Measurements from ENCODE around the gene SLC22A25. TPM values are rescaled to one million over a fixed set of nuclear protein-coding genes. Genes with fewer than 3 reads are reported as not detected.

SLC22A25 gene
- polyA plus RNA-seq, 1 of the 3 experiments (the other 2 are of a cell fraction) = not detected

DNA sequence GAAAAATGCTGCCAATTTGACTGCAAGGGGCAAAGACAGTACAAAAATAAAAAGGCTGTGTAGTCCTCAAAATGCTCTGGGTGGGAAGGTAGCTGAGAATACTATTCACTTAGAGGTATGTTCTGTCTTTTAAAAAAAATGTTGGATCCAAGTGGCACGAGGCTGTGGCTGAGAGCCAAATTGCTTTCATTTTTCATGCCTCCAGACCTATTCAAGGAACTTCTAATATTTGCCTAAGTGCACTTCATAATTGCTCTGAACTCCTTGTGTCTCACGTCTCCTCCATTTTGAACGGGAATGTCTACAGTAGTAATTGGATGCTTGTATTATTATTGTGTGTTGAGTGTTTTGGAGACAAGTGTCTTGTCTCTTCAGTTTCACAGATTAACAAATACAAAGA lies 19.1 kb upstream of the SLC22A25 start:
- POLR2A ChIA-PET = no interaction called here
- Histone ChIP-seq H3K4me3 (ENCODE audit: low read depth in 2 of 2, low read length in 1 of 2) (no peak overlapping the region), H3K4me1 (ENCODE audit: control insufficient read depth in 1 of 2, insufficient read depth in 2 of 2, low read depth in 1 of 2, low read length in 1 of 2) (no peaks in the 10 kb centered on the region), H3F3A (replicated peaks; ENCODE audit: insufficient read depth) (no peaks in the 10 kb centered on the region), H4K20me1 (ENCODE audit: insufficient read depth) (no peaks in the 10 kb centered on the region), H3K9ac (no peak overlapping the region), H3K27ac (ENCODE audit: low read depth in 2 of 2, low read length in 1 of 2) (no peak overlapping the region), H3K27me3 (ENCODE audit: insufficient read depth) (no peaks in the 10 kb centered on the region), H2AFZ (ENCODE audit: low read depth) (no peak overlapping the region), H3K79me2 (ENCODE audit: insufficient read depth) (no peaks in the 10 kb centered on the region), H3K9me3 (no peaks in the 10 kb centered on the region), H3K36me3 (replicated peaks in 1 of 2; ENCODE audit: control insufficient read depth in 1 of 2, insufficient read depth in 2 of 2, low read length in 1 of 2) (no peaks in the 10 kb centered on the region), H3K9me2 (no peaks in the 10 kb centered on the region), H3K4me2 (no peak overlapping the region)
- TF ChIP-seq RFX5 (IDR thresholded peaks at IDR 0.05; ENCODE audit: low read length) = no peak
- TF ChIP-seq RAD21 (IDR thresholded peaks at IDR 0.05; ENCODE audit: low read length) = no peak
- TF ChIP-seq, protein P1, sequence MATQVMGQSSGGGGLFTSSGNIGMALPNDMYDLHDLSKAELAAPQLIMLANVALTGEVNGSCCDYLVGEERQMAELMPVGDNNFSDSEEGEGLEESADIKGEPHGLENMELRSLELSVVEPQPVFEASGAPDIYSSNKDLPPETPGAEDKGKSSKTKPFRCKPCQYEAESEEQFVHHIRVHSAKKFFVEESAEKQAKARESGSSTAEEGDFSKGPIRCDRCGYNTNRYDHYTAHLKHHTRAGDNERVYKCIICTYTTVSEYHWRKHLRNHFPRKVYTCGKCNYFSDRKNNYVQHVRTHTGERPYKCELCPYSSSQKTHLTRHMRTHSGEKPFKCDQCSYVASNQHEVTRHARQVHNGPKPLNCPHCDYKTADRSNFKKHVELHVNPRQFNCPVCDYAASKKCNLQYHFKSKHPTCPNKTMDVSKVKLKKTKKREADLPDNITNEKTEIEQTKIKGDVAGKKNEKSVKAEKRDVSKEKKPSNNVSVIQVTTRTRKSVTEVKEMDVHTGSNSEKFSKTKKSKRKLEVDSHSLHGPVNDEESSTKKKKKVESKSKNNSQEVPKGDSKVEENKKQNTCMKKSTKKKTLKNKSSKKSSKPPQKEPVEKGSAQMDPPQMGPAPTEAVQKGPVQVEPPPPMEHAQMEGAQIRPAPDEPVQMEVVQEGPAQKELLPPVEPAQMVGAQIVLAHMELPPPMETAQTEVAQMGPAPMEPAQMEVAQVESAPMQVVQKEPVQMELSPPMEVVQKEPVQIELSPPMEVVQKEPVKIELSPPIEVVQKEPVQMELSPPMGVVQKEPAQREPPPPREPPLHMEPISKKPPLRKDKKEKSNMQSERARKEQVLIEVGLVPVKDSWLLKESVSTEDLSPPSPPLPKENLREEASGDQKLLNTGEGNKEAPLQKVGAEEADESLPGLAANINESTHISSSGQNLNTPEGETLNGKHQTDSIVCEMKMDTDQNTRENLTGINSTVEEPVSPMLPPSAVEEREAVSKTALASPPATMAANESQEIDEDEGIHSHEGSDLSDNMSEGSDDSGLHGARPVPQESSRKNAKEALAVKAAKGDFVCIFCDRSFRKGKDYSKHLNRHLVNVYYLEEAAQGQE (IDR thresholded peaks at IDR 0.05; ENCODE audit: low read depth, low read length) = no peak
- TF ChIP-seq, protein P2, sequence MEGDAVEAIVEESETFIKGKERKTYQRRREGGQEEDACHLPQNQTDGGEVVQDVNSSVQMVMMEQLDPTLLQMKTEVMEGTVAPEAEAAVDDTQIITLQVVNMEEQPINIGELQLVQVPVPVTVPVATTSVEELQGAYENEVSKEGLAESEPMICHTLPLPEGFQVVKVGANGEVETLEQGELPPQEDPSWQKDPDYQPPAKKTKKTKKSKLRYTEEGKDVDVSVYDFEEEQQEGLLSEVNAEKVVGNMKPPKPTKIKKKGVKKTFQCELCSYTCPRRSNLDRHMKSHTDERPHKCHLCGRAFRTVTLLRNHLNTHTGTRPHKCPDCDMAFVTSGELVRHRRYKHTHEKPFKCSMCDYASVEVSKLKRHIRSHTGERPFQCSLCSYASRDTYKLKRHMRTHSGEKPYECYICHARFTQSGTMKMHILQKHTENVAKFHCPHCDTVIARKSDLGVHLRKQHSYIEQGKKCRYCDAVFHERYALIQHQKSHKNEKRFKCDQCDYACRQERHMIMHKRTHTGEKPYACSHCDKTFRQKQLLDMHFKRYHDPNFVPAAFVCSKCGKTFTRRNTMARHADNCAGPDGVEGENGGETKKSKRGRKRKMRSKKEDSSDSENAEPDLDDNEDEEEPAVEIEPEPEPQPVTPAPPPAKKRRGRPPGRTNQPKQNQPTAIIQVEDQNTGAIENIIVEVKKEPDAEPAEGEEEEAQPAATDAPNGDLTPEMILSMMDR (IDR thresholded peaks at IDR 0.05) = no peak
- no peak for TF ChIP-seq RCOR1 (IDR thresholded peaks at IDR 0.05; ENCODE audit: low read length)
- TF ChIP-seq MEF2A (IDR thresholded peaks at IDR 0.05; ENCODE audit: borderline replicate concordance, low read depth) = no peak
- TF ChIP-seq EP300 (IDR thresholded peaks at IDR 0.05; ENCODE audit: borderline replicate concordance in 1 of 2, low read depth in 1 of 2, low read length in 1 of 2) = no peak
- no peak for TF ChIP-seq SIN3A (IDR thresholded peaks at IDR 0.05; ENCODE audit: borderline replicate concordance, low read depth, low read length)
- no peak for TF ChIP-seq NFIC (IDR thresholded peaks at IDR 0.05; ENCODE audit: borderline replicate concordance)
- no peak for TF ChIP-seq TAF1 (IDR thresholded peaks at IDR 0.05; ENCODE audit: borderline replicate concordance, low read depth, low read length)
- TF ChIP-seq TCF12 (IDR thresholded peaks at IDR 0.05) = no peak
- TF ChIP-seq MXI1 (IDR thresholded peaks at IDR 0.05; ENCODE audit: low read depth, low read length) = no peak
- TF ChIP-seq CHD2 (IDR thresholded peaks at IDR 0.05; ENCODE audit: low read length, partially characterized antibody) = no peak
- TF ChIP-seq, protein P3, sequence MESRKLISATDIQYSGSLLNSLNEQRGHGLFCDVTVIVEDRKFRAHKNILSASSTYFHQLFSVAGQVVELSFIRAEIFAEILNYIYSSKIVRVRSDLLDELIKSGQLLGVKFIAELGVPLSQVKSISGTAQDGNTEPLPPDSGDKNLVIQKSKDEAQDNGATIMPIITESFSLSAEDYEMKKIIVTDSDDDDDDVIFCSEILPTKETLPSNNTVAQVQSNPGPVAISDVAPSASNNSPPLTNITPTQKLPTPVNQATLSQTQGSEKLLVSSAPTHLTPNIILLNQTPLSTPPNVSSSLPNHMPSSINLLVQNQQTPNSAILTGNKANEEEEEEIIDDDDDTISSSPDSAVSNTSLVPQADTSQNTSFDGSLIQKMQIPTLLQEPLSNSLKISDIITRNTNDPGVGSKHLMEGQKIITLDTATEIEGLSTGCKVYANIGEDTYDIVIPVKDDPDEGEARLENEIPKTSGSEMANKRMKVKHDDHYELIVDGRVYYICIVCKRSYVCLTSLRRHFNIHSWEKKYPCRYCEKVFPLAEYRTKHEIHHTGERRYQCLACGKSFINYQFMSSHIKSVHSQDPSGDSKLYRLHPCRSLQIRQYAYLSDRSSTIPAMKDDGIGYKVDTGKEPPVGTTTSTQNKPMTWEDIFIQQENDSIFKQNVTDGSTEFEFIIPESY (IDR thresholded peaks at IDR 0.05; ENCODE audit: borderline replicate concordance, low read depth) = no peak
- no peak for TF ChIP-seq NRF1 (IDR thresholded peaks at IDR 0.05; ENCODE audit: low read depth, low read length)
- no peak for TF ChIP-seq JUND (IDR thresholded peaks at IDR 0.05)
- no peak for DNase-seq
- CTCF ChIA-PET = no interaction called here
- 4% methylated on average over 3 of the region's 3 CpGs for WGBS (ENCODE audit: low lambda C conversion rate)

Data from SK-N-SH (cell line).